ENCODE measurements around the gene IPO8. TPM values are rescaled to one million over a fixed set of nuclear protein-coding genes. Genes with fewer than 3 reads are reported as not detected.
"Not testable (repeated sequence)": the region's sequence is repeated elsewhere in the genome, so short reads cannot be mapped to it uniquely, and the experiment has no call there.

The IPO8 gene
- polyA plus RNA-seq, 1 experiment, result 19.6 TPM

DNA sequence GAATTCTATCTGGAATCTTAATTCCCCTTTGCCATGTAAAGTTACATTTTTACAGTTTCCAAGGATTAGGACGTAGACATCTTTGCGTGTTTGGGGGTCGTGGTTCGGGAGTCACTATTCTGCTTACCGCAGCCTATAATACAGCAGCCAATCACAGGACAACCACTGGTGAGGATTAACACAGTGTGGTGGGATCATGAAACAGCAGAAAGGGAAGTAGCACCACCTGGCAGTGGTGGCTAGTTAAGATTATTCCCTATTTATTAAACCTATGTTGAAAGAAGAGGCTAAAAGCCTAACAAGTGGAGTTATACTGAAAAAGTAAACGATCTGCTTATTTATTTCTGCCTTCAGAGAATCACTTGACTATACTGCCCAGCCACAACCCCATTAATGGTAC is 71.7 kb downstream of the IPO8 start:
- Histone ChIP-seq H3K27ac (ENCODE audit: low read depth, low read length) (no peak overlapping the region), H3K27me3 (ENCODE audit: control insufficient read depth, insufficient read depth, low read length) (no peaks in the 10 kb centered on the region), H3K9me3 (ENCODE audit: control insufficient read depth, insufficient read depth, low read length) (no peaks in the 10 kb centered on the region), H3K4me3 (ENCODE audit: low read depth, low read length) (no peak overlapping the region)
- ChIA-PET POLR2A (no interaction called here), CTCF (no interaction called here)
- TF ChIP-seq, protein P1, sequence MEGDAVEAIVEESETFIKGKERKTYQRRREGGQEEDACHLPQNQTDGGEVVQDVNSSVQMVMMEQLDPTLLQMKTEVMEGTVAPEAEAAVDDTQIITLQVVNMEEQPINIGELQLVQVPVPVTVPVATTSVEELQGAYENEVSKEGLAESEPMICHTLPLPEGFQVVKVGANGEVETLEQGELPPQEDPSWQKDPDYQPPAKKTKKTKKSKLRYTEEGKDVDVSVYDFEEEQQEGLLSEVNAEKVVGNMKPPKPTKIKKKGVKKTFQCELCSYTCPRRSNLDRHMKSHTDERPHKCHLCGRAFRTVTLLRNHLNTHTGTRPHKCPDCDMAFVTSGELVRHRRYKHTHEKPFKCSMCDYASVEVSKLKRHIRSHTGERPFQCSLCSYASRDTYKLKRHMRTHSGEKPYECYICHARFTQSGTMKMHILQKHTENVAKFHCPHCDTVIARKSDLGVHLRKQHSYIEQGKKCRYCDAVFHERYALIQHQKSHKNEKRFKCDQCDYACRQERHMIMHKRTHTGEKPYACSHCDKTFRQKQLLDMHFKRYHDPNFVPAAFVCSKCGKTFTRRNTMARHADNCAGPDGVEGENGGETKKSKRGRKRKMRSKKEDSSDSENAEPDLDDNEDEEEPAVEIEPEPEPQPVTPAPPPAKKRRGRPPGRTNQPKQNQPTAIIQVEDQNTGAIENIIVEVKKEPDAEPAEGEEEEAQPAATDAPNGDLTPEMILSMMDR (IDR thresholded peaks at IDR 0.05; ENCODE audit: low read depth, low read length), result no peak
- no peak for DNase-seq (ENCODE audit: low read depth, low spot score)

DNA sequence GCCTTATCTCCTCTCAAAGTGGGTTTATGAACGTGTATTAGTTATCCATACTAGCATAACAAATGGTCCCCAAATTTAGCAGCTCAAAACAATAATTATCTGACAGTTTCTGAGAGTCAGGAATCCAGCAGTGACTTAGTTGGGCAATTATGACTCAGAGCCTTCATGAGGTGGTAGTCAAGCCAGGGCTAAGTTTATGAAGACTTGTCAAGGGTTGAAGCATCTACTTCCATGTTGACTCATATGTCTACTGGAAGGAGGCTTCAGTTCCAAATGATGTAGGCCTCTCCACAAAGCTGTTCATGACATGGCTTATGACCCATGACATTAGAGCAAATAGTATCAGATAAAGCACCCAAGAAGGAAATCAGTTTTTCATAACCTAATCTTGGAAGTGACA is 73.2 kb downstream of the IPO8 start:
- DNase-seq (ENCODE audit: low read depth, low spot score), result peak; percentile 23
- Histone ChIP-seq H3K27me3 (ENCODE audit: control insufficient read depth, insufficient read depth, low read length) (no peaks in the 10 kb centered on the region), H3K27ac (ENCODE audit: low read depth, low read length) (no peak overlapping the region), H3K4me3 (ENCODE audit: low read depth, low read length) (no peak overlapping the region), H3K9me3 (ENCODE audit: control insufficient read depth, insufficient read depth, low read length) (no peaks in the 10 kb centered on the region)
- ChIA-PET CTCF (interaction anchor here (0.6 kb wide), 1 partner anchor 63 kb away, joined by 4 read pairs; no protein-coding TSS in a partner anchor), POLR2A (interaction anchor here (0.8 kb wide), 1 partner anchor 839 kb away, joined by 5 read pairs; the partner anchor contains the start of gene TMTC1)
- TF ChIP-seq, protein P1 (IDR thresholded peaks at IDR 0.05; ENCODE audit: low read depth, low read length), result no peak

DNA sequence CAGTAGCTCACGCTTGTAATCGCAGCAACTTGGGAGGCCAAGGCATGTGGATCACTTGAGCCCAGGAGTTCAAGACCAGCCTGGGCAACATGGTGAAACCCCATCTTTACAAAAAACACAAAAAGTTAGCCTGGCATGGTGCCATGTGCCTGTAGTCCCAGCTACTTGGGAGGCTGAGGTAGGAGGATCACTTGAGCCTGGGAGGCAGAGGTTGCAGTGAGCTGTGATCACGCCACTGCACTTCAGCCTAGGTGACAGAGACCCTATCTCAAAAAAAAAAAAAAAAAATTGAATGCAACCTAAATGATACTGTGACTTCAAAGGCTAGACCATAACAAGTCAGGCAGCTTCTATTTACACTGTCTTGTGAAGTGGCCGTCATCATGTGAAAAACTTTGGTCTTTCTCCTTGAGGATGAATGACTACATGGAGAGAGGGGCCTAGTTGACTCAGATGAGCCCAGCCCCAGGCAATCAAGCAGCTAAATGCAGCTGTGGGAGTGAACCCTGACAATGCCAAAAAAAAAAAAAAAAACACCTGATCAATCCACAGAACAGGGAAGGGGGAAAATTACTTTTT is 73.9 kb downstream of the IPO8 start:
- not testable (repeated sequence) for H3K4me3 ChIP-seq (ENCODE audit: low read depth, low read length)
- CTCF ChIA-PET, result interaction anchor here (0.6 kb wide), 1 partner anchor 64 kb away, joined by 4 read pairs; no protein-coding TSS in a partner anchor
- POLR2A ChIA-PET, result interaction anchor here (0.8 kb wide), 1 partner anchor 838 kb away, joined by 5 read pairs; the partner anchor contains the start of gene TMTC1

DNA sequence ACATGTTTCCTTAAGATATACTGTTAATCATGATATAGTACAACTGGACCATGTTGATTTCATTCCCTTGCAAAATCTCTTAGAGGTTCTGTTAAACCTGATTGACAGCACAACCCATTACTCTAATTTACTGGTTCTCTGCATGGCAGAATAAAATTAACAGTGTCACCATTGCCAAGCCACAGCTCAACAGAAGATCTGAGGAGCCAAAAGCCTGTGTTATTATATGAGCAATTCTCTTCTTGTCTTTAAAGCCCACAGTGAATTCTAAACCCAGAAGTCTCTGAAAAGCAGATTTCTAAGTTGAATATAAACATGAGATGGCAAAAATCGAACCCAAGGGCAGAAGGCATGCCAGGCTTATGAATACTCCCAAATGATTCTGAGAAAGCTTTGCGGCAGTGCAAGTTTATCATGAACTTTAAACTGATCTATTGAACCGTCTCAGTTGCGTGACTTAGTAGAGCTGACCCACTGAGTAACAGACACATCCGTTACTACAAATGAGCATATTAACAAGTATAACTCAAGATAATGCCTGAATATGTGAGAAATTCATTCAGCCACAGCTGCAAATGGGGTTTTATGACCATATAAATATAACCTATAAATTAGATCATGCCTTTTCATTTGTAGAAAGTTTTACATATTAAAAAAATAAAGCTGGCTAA is 78.2 kb downstream of the IPO8 start:
- POLR2A ChIA-PET, result no interaction called here
- CTCF ChIA-PET, result no interaction called here
- no peaks in the 10 kb centered on the region; the same call in 1 of the 2 replicates for H3K9me3 ChIP-seq (ENCODE audit: control insufficient read depth, insufficient read depth, low read length)

More for the DNA sequence above, 73.9 kb downstream of the IPO8 start:
- not testable (repeated sequence) for H3K27ac ChIP-seq (ENCODE audit: low read depth, low read length); H3K27me3 ChIP-seq (ENCODE audit: control insufficient read depth, insufficient read depth, low read length); H3K9me3 ChIP-seq (ENCODE audit: control insufficient read depth, insufficient read depth, low read length); DNase-seq (ENCODE audit: low read depth, low spot score)

DNA sequence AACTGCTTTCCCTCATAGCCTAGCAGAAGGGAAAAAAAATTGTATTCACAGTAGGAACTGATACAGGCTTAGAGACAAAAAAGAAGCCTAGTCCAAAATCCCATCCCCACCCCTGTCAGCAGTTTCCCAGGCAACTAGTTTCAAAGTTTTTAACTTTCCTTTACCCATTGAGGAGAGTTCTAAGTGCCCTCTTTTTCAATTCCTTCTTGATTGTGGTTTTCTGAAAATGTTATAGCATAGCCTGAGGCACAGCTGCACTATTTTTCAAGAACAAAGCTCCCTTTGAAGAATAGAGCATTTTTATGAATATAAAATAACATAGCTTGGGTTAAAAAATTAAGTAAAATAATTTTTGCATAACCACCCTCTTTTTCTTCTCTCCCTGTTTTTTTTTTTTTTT is 81.6 kb downstream of the IPO8 start:
- Histone ChIP-seq H3K9me3 (ENCODE audit: control insufficient read depth, insufficient read depth, low read length) (no peaks in the 10 kb centered on the region; the same call in 1 of the 2 replicates), H3K4me3 (ENCODE audit: low read depth, low read length) (no peak overlapping the region), H3K27me3 (ENCODE audit: control insufficient read depth, insufficient read depth, low read length) (no peaks in the 10 kb centered on the region), H3K27ac (ENCODE audit: low read depth, low read length) (no peak overlapping the region)
- TF ChIP-seq, protein P1 (IDR thresholded peaks at IDR 0.05; ENCODE audit: low read depth, low read length), result no peak
- DNase-seq (ENCODE audit: low read depth, low spot score), result no peak
- ChIA-PET CTCF (interaction anchor here (0.6 kb wide), 2 partner anchors 13 to 95 kb away, joined by 3 read pairs; no protein-coding TSS in a partner anchor), POLR2A (no interaction called here)

More for the DNA sequence above, 78.2 kb downstream of the IPO8 start:
- DNase-seq (ENCODE audit: low read depth, low spot score), result no peak
- Histone ChIP-seq H3K27me3 (ENCODE audit: control insufficient read depth, insufficient read depth, low read length) (no peaks in the 10 kb centered on the region), H3K27ac (ENCODE audit: low read depth, low read length) (no peak overlapping the region), H3K4me3 (ENCODE audit: low read depth, low read length) (no peak overlapping the region)
- TF ChIP-seq, protein P1 (IDR thresholded peaks at IDR 0.05; ENCODE audit: low read depth, low read length), result no peak
